GM04503 (cell line): ENCODE results near the gene CCDC82.
A peak's percentile ranks its signal among the peaks of the same experiment; 100 is the strongest.

ENCODE experiments used
- DNase-seq: peaks from one replicate; pipeline ENCODE4 v3.0.0-alpha.2; 2012; ENCODE audit warnings: low read depth

CCDC82 gene

DNA sequence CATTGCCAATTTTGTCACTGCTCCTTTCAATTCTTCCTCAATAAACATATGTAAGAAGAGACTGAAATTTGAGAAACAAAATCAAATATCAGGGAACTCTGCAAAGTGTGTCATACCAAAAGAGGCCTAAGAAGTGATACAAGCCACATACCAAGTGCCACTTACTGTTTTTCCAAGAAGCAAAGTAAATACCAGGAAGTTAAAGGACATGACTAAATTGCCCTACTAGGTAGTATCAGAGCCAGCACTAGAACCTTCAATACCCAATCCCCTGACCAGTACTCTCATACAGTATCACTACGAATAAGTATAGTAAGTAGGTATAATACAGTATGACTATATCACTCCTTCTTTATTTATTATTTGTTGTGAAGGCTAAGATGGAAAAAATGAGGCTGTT, 60.3 kb downstream of the CCDC82 start:
- DNase-seq = no peak

DNA sequence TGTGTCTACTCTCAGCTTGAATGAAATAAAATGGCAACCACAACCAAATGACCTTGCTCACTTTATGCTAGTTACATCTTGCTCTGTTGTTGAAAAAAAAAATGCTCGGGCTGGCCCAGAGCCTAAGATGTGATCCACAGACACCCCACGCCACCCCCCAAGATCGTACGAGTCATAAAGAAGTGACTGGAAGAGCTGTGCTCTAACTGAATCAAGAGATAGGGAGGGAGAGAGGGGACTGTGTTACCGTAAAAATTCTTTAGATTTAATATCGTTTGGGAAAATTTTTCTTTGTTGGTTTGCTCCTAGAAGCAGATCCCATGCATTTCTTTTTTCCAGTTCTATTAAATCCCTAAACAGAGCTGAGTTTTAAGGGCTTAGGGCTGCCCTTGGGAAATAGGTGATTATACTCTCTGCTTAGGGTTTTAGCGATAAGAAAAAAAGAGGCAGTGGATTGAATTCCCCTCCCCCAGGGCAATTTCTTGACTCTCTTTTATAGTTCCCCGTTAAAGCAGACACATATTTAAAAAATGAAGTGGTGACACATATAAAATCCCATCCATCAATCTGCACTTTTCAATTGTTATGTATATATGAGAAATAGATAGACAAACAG, 61.2 kb downstream of the CCDC82 start:
- DNase-seq = no peak

DNA sequence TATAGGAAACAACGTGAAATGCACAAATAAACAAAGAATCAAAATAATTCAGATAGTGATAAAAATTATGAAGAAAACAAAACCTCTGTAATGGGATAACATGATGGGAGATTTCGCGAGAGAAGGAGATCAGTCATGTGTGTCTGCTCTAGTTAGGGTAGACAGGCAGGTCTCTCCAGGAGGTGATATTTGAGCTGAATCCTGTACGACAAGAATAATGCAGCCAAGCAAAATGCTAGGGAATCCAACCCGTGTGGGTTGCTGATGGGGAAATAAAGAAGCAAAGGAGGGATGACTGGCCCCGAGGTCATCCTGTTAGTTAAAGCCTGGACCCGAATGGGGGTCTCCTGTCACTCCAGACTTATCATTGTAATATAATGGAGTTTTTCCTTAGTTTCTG, 62.8 kb downstream of the CCDC82 start:
- DNase-seq = no peak

DNA sequence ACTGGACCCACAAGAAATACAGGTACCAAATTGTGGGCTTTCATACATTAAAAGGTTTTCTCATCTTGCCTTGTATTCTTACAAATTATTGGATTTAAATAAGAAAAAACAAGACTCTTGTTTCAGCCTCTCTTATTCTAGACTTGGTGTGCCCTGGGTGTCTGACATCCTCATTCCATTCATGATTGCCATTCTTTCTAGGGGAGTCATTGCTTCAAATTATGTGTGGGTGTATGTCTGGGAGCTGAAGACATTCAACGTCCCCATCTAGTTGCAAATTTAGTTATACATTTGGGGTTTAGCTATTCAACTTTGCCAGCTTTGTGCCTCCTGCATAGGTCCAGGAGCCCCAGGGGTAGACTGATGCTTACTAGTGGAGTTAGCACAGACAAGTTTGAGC, 64.8 kb downstream of the CCDC82 start:
- peak; percentile 70 for DNase-seq

DNA sequence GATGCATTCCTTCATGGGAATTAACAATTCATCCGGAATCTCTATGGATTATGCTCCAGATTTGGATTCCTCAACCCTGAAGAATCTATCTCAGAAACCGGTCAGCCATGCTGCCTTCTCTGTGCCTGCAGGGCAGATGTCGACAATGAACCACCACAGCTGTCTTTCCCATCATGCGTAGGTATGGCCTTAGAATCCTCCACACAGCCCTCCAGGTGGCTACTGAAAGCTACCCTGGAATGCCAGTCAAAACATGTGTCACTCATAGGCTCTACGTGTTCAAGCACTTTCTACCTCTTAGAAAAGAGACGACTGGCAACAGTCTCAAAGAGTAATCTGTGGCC, 66.1 kb downstream of the CCDC82 start:
- DNase-seq = no peak

DNA sequence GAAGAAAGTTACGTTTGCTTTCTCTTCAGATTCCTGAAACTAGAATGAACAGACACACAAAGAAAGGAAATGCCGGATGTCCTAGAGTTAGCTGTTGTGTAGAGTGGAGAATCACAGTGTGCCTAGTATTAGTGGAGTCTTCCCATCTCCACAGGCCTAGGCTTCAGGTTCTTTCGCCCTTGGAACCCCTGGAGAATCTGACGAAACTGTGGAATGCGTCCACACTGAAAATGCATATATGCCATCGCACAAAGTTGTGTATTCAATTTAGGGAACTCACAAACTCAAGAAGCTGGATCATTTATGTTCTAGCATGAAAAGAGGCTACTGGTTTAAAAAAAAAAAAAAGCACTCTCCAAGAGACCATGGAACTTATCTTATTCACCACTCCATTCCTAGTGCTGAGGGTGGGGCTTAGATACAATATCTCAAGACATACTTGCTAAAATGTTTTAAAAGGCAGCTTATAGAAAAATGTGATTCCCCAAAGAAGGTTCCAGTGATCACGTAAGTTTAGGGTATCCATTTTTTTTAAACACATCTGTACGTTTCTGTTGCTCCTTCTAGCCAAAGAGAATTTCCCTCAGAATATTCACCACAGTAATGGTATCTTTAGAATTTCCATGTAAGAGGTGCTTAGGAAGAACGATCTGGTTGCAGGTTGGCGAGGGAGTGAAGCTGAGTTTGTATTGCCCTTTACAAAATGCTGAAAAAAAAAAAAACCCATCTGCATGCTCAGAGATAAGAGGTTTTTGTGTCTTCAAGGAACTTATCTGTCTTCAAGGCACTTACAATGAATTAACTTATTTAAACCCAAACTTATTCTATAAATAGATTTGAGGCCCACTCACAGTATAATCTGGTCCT, 66.7 kb downstream of the CCDC82 start:
- no peak for DNase-seq

DNA sequence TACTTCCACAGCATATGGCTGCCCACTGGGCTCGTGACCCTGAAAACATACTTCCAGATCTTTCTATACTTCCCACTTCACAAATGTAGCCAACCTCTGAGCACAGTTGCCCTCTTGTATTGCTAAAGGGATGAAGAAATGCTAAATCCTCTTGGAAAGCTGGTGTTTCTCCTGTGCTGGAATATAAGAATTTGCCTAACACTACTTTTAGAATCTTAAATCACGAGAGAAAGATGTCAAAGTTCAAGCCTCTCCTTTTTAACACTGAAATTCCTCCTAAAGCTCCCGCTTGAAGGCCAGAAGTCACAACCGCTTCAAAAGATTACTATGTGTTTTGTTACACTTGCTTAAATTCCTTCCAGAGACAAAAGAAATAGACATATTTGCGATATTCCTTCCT, 68.6 kb downstream of the CCDC82 start:
- DNase-seq = no peak

DNA sequence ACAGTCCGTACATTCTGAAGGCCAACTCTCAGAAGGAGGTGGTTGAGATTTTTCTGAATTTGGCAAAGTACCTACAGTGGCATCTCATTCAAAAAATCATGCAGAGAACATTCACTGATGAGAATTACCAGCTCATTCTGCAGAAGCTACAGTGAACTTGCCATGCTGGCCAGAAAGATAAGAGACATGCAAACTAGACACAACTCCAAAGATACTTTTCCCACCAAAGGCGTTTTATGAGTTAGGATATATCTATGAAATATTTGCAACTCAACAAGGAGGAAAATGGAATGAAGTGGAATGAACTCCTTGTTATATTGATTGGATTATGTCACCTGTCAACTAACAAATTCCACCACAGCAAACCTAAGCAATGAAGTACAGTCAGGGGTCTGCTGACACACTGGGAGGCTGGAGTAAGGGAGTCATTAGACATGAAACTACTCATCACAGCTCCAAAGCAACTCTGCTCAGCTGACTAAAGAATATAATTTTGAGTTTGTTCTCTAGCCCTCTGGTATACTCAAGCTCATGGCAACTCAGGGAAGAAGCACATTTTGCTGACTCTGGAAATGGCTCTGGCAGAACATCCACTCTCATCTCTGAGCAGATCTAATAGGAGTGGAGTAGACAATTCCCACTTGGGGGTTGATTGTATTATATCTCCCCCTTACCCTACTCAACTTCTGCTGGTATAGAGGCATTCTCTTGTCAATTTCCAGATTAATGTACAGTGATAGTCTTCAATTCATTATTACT, 69.6 kb downstream of the CCDC82 start:
- DNase-seq = no peak

DNA sequence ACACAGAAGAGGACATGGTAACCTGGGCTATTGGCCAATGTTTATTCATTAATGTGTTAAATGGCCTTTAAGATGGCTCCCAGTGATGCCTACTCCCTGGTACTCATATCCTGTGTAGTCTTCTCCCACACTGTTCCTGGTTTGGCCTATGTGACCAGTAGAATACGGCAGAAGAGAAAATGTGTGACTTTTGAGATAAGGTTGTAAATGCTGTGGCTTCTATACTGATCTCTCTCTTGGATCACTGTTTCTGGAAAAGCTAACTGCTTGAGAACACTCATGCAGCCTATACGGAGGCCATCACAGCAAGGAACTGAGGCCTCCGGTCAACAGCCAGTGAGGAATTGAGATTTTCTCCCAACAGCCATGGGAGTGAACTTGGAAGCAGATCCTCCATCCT, 70.9 kb downstream of the CCDC82 start:
- DNase-seq = no peak

DNA sequence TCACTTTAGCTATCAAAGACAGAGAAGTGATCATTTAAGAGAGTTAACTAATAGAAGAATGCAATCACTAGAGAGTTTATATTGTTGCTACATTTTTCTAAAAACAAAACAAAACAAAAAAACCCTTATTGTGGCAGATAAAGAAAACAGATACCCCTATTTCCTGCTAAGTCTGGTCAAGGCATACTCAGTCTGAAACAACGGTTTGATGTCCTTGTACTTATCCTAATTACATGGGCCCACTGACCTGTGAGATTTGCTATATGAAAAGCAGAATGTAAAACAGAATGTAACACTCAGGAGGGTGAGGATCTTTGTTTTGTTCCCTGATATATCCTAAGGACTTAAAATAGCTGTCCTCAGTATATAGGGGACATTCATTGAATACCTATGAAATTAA, 71.3 kb downstream of the CCDC82 start:
- no peak for DNase-seq

DNA sequence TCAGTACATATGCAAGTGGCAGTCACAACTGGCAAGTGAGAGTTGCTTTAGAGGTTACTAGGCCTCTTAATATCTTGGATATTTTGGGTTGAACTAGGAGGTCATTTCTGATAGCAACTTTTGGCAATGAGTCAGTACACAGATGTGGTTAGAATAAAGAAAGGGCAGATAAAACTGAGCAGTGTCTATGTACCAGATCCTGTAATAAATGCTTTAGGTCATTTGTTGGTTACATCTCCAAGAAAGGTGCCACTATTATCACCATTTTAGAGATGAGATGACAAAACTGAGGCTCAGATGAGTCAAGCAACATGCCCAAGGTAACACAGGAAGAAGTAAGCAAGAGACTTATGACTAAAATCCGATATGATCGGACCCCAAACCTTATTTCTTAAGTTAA, 71.7 kb downstream of the CCDC82 start:
- DNase-seq = no peak

DNA sequence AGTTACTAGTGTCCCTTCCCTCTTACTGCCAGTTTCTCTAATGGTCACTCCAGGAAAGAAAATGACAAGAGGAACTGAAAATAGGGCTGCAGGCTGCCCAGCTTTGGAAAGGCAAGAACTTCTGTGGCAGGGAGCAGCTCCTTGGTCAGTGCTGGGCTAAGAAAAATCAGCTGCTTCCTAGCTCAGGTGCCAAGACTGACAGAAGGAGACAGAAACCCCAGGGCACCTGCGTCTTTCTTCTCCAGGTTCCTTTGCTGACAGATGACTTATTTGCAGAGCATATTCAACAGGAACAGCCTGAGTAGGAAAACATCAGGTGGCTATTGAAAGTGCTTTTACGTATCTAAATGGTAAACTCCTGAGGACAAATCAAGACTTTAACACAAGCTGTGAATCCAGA, 72.1 kb downstream of the CCDC82 start:
- DNase-seq = no peak

DNA sequence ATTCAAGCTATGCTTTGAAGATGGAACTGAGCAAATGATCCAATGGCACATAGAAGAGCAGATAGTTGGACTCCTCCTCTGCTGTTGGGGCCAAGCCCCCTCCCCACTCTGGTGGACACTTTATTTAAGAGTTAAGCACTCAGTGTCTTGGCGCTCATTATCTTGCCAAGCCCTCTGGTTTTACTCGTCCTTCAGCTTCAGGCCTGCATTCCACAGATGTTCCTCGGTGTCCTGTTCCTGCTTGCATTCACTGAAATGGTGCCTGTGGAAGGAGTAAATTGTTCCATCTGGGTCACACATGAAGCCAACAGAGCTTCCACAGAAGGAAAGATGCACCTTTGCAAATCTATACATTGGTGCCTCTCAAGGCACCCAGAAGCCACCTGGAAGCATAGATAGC, 72.8 kb downstream of the CCDC82 start:
- no peak for DNase-seq

DNA sequence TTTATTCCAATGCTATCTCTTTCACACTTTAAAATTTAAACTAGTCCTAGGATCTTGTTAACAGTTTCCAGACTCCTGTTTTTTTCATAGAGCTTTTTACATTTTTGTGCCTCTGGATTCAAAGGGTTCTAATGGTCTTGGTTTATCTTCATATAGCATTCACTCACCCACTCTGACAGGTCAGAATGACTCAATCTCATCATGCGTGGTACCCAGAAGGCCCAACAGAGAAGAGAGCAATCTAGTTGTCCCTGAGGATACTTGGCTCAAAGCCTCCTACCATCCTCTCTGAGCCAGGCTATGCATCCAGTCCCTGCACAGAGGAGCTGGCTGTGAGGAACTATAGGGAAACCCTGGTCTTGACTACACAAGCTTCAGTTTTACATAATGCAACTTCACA, 74.2 kb downstream of the CCDC82 start:
- DNase-seq = no peak

DNA sequence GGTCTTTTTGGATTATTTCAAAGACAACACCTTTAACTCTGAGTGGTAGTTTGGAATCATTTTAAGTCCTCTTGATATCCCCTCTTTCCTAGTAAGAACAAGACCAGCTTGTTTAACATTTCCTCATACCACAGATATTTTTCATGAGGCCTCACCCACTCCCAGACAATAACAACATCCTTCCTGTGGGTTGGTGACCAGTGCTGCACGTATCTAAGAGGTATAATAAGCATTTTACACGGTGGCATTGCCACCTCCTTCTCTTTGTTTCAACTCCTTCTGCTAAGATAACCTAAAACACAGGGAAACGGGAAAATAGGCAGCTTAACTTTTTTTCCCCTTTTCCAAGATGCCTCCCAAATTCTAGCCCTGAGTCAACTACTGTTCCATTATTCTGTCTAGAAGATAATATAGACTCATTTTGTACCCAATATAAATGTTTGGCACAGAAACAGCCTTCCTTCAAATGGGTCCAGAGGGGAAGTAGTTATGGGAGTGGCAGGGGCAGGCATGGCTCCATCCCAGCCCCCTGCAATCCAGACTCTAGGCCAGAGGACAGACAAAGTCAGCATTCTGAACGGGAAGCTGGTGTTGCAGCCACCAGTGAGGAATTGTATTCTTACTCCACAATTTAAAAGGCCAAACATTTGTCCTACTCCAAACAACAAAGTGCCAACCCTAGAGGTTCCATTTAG, 75.2 kb downstream of the CCDC82 start:
- DNase-seq = peak; percentile 33

DNA sequence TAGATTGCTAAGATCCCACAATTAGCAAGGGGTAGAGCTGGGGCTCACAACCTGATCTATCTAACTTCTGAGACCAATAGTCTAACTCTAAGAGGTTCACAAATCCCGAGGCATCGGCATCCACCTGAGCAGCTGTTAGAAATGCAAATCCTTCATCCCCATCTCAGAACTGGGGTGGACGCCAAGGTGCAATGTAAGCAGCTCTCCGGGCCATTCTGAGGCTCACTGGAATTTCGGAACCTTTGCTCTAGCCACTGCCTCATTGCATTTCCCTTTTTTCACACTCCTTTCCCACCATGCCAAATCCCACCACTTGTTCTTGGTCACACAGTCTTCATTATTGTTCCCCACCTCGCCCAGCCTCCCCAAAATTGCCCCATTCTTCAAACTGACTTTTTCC, 76.5 kb downstream of the CCDC82 start:
- no peak for DNase-seq

DNA sequence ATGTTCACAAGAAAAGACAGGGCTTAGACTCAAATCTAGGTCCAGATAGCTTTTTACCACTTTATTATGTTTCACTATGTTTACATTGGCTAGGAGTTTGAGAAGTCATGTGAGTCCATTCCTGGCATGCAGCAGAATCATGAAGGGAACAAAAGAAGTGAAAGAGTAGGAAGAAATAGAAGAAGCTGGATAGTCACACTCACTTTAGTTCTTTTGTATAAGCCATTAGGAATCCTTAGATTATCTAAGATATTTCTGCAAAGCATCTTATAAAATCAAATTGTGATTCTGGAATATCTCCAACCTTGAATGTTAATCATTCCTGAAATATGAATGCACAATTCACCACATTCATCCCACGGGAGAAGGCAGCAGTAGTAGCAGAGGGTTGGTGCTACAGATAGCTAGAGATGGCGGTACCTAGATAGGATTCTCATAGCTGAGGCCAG, 78.6 kb downstream of the CCDC82 start:
- DNase-seq = peak; percentile 57

DNA sequence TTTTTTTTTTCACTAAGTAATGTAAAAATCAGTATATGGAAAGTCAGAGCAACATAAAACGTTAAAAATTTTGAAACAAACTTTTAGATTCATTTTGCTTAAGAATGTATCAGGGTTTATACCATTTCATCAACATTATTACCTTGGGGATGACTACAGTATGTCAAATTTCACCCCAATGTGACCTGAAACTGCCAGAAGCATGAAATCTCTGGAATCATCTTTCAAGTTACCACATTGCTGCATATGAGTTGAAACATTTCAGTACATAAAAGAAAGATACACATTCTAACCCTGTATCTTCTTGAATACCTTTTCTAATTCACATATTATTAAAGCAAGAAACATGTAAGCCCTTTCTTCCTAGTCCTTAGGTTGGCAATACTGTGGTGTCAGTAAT, 79.5 kb downstream of the CCDC82 start:
- DNase-seq = no peak

DNA sequence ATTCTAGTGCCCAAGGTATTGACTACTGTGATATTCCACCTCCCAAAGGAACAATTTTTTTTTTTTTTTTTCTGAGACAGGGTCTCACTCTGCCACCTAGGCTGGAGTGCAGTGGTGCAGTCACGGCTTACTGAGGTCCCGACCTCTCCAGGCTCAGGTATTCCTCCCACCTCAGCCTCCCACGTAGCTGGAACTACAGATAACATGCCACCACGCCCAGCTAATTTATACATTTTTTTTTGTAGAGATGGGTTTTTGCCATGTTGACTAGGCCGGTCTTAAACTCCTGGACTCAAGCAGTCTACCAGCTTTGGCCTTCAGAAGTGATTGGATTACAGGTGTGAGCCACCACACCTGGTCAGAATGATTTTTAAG, 80.1 kb downstream of the CCDC82 start:
- no peak for DNase-seq

DNA sequence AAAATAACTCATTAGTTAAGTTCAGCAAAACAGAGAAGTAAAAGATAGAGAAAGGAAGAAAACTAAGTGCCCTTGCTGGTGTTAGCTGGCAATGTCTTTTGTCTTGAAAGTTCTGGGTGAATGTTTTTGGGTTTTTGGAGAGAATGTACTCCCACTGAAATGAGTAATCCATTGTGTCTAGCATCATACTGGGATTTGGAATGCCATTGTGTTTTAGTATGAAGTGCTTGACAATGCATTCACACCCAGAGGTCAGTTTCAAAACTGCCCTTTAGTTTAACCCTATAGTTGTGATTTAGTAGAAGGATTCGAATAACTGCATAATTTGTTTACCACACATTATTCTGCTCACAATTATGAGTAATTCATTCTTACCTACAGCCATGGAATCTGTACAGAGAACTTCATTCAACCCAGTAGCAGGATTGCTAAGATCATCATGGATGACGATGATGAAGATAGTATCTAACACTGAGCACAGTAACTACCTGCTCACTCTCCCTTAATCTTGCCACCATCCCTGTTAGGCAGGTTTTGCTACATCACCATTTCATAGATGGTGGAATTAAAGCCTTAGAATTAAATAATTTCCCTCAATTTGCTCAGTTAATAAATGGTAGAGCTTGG, 80.6 kb downstream of the CCDC82 start:
- DNase-seq = no peak

DNA sequence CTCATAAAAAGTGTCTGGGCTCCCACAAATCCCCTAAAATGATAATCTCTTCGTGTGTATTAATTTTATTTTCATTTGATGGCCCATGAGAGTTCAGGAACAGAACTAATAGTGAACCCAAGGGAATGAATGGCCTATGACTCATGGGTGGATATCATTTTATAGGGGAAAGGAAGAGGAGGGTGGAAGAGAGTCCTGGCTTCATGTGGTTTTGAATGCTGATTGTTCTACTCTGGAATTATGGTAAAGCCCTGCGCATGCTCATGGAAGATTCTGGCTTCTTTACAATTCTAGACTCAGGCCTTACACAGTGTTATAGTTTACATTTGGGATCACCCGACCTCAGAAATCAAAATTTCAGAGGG, 82.0 kb downstream of the CCDC82 start:
- peak; percentile 71 for DNase-seq
